C4-2B (cell line): ENCODE results near the gene CD99.
"Not testable (repeated sequence)": the region's sequence is repeated elsewhere in the genome, so short reads cannot be mapped to it uniquely, and the experiment has no call there.

Experiments used
- CTCF ChIP-seq: fragments of 450-650 bp; conservative IDR thresholded peaks from 2 replicates; pipeline ENCODE4 v1.5.1; 2017; ENCODE audit warnings: mild to moderate bottlenecking
- ZFX ChIP-seq: fragments of 450-650 bp; IDR thresholded peaks from 2 replicates; pipeline ENCODE4 v1.6.1; 2017

DNA sequence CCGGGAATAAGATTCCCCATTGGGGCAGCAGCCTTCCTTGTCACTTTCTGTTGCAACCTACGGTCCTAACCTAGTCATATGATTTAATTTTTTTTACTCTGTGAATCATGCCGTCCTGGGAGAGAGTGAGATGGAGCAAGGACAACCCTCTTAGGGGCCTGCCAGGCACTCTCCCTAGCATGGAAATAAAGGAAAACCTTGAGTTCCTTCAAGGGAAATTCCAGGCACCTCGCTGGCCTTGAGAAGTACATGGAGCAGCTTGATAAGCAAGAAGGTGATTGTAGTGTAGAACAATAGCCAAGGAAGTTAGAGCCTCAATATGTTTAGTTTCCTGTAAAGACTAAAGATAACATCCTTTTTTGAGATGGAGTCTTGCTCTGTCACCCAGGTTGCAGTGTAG, 71.6 kb downstream of the CD99 start:
- TF ChIP-seq CTCF, ZFX: not testable (repeated sequence)
